HG03025 (cell line): ENCODE measurements around the gene TGFB1I1.
"Not testable (repeated sequence)": the region's sequence is repeated elsewhere in the genome, so short reads cannot be mapped to it uniquely, and the experiment has no call there.

Experiments
- ATAC-seq: cut with Tn5 transposase; IDR thresholded peaks from one replicate; pipeline ENCODE4 v1.9.1; 2021; ENCODE audit warnings: mild to moderate bottlenecking, moderate library complexity; ENCODE audit not compliant: unreplicated experiment, low FRiP score

Gene TGFB1I1

GRCh38 chr16:31471875-31472708 lies at the start of gene TGFB1I1:
TSS of gene TGFB1I1 (plus strand) at chr16:31472152. CDS start at chr16:31472189, 37 bp downstream.
- no peak for ATAC-seq

GRCh38 chr16:31423241-31423640 lies 48.7 kb upstream of the TGFB1I1 start:
- ATAC-seq: no peak

- ATAC-seq: no peak
These were observed 48.2 kb upstream of the TGFB1I1 start for GRCh38 chr16:31423801-31424200.

GRCh38 chr16:31427441-31428278 lies 44.3 kb upstream of the TGFB1I1 start:
- no peak for ATAC-seq

GRCh38 chr16:31428279-31428597 lies 43.7 kb upstream of the TGFB1I1 start, which contains the start of gene COX6A2:
TSS of gene COX6A2 (minus strand) at chr16:31428360. CDS start at chr16:31428325, 35 bp downstream.
- ATAC-seq: no peak

GRCh38 chr16:31428638-31429247 lies 43.2 kb upstream of the TGFB1I1 start:
- no peak for ATAC-seq

- ATAC-seq: no peak
These were observed 42.6 kb upstream of the TGFB1I1 start for GRCh38 chr16:31429314-31429713.

- no peak for ATAC-seq
These were observed 42.2 kb upstream of the TGFB1I1 start for GRCh38 chr16:31429796-31430195.

- no peak for ATAC-seq
These were observed 41.4 kb upstream of the TGFB1I1 start for GRCh38 chr16:31430380-31431052.

- ATAC-seq: no peak
These were observed 36.4 kb upstream of the TGFB1I1 start for GRCh38 chr16:31435341-31436220.

GRCh38 chr16:31436221-31437045 lies 35.5 kb upstream of the TGFB1I1 start:
- ATAC-seq: no peak

- no peak for ATAC-seq
These were observed 33.5 kb upstream of the TGFB1I1 start for GRCh38 chr16:31438414-31438813.

GRCh38 chr16:31439023-31439422 lies 32.9 kb upstream of the TGFB1I1 start:
- ATAC-seq: not testable (repeated sequence)

GRCh38 chr16:31439519-31439918 lies 32.4 kb upstream of the TGFB1I1 start:
- ATAC-seq: no peak

GRCh38 chr16:31440516-31441184 lies 31.3 kb upstream of the TGFB1I1 start:
- ATAC-seq: no peak

- ATAC-seq: no peak
These were observed 30.0 kb upstream of the TGFB1I1 start for GRCh38 chr16:31441956-31442355.

- not testable (repeated sequence) for ATAC-seq
These were observed 26.0 kb upstream of the TGFB1I1 start for GRCh38 chr16:31445931-31446330.

- ATAC-seq: no peak
These were observed 20.8 kb upstream of the TGFB1I1 start for GRCh38 chr16:31451201-31451600.
